Measurements from ENCODE around the gene C14orf180. TPM values are rescaled to one million over a fixed set of nuclear protein-coding genes. Genes with fewer than 3 reads are reported as not detected.
"Not testable (repeated sequence)": the region's sequence is repeated elsewhere in the genome, so short reads cannot be mapped to it uniquely, and the experiment has no call there.

C14orf180 gene
- total and polyA plus RNA-seq, 4 donors: 0.50 to 1.3 (median 0.68) TPM; not detected in 1

- intact Hi-C loops (cut with DNase I): loop anchor here in 1 of 2 donors (5.0 to 10.0 kb wide), 2 partner anchors 60 to 548 kb away; partner anchors contain the start of gene ASPG
- Histone ChIP-seq H3K27ac (ENCODE audit: low read depth in 1 of 2, low read length in 2 of 2) (no peak overlapping the region), H3K4me1 (ENCODE audit: control insufficient read depth in 1 of 2, insufficient read depth in 2 of 2, low read length in 2 of 2) (no peaks in the 10 kb centered on the region), H3K4me3 (ENCODE audit: low read length in 2 of 2) (no peak overlapping the region), H3K9me3 (ENCODE audit: control insufficient read depth, low read length) (peaks cover 3% of the 10 kb centered on the region), H3K27me3 (ENCODE audit: control insufficient read depth in 1 of 2, insufficient read depth in 2 of 2, low read length in 1 of 2) (no peaks in the 10 kb centered on the region), H3K36me3 (ENCODE audit: control insufficient read depth in 1 of 2, insufficient read depth in 2 of 2, low read length in 1 of 2) (no peaks in the 10 kb centered on the region)
- no peak for DNase-seq
- 76 to 82% methylated on average over 9 of the region's 9 CpGs for WGBS, 2 donors
- no peak for ATAC-seq (ENCODE audit: low FRiP score)
These were observed 53.2 kb downstream of the C14orf180 start for GRCh38 chr14:104632781-104633180.

DNA sequence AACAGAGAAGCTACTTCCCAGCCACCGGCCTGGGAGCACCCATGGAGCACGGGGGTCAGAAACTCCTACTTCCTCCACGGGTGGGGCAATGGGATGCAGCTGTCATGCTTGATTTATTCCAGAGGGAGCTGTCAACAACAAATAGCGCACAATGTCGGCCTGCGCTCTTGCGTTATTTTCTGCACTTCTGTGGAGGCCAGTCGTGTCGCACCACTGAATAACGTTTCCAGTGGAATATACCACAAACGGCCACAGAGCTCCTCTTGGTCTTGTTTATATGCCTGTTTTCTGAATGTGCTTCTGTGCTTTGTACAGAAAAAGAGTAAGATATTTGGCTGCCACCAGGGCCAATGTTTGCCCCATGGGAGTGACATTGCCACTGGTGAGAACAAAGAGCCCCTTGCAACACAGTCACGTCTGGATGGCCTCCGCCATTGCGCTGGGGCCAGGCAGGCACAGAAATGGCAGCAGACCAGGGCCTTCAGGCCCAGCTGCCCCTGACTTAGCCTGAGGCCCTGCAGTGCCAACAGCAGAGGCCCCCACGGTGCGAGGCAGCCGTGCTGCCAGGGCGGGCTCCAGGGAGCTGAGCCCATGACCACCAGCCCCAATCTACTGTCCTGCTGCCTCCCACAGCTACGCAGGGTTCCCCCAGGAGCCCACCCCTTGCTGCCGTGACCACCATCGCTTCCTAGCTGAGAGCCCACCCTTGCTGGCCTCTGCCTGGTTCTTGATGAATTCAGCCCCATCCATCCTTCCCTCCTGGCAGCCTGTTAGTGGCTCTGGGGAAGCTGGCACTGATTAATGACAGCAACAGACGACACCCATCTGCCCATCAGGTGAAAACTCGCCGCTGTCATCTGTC lies 53.9 kb downstream of the C14orf180 start:
- intact Hi-C loops (cut with DNase I): loop anchor here in 1 of 2 donors (5.0 to 10.0 kb wide), 2 partner anchors 61 to 549 kb away; partner anchors contain the start of gene ASPG
- H3K9me3 ChIP-seq (ENCODE audit: control insufficient read depth, low read length): peaks cover 3% of the 10 kb centered on the region
- DNase-seq (no peak), ATAC-seq (ENCODE audit: low FRiP score) (no peak)
- H3K4me1 ChIP-seq (ENCODE audit: control insufficient read depth in 1 of 2, insufficient read depth in 2 of 2, low read length in 2 of 2): no peaks in the 10 kb centered on the region
- H3K27ac ChIP-seq (ENCODE audit: low read depth in 1 of 2, low read length in 2 of 2): no peak overlapping the region
- no peak overlapping the region for H3K4me3 ChIP-seq (ENCODE audit: low read length in 2 of 2)
- H3K27me3 ChIP-seq (ENCODE audit: control insufficient read depth in 1 of 2, insufficient read depth in 2 of 2, low read length in 1 of 2): no peaks in the 10 kb centered on the region
- WGBS, 2 donors: 75 to 76% methylated on average over 24 of the region's 24 CpGs
- H3K36me3 ChIP-seq (ENCODE audit: control insufficient read depth in 1 of 2, insufficient read depth in 2 of 2, low read length in 1 of 2): no peaks in the 10 kb centered on the region

DNA sequence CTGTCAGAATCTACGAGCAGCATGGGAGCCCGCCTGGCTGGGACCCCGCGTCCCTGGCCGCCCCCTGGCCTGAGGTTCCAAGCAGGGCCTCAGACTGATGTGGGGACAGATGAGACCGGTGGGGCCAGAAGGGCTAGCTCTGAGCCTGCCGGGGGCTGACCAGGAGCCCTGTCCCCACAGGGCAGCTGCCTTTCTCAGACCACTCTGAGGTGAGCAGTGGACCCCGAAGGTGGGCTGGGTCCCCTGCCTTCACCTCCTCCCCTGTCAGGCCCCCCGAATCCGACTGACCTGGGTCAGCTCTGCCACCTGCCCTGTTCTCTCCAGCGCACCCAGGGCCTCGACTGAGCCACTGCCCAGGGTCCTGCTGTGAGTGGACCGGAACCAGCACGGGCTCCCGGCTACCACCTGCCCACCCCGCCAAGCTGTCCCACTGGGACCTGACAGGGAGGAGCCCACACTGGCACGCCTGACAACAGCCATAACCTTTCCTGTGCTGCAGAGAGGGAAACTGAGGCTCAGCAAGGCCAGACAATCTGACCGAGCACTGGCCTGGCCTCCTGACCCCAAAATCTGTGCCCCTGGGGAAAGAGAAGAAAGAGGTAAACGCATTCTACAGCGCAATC lies 54.7 kb downstream of the C14orf180 start:
- H3K27ac ChIP-seq (ENCODE audit: low read depth in 1 of 2, low read length in 2 of 2): no peak overlapping the region
- H3K4me3 ChIP-seq (ENCODE audit: low read length in 2 of 2): no peak overlapping the region
- no peaks in the 10 kb centered on the region for H3K27me3 ChIP-seq (ENCODE audit: control insufficient read depth in 1 of 2, insufficient read depth in 2 of 2, low read length in 1 of 2)
- H3K9me3 ChIP-seq (ENCODE audit: control insufficient read depth, low read length): peaks cover 1% of the 10 kb centered on the region
- WGBS, 2 donors: 85 to 88% methylated on average over 20 of the region's 20 CpGs
- intact Hi-C loops (cut with DNase I): loop anchor here in 1 of 2 donors (5.0 to 10.0 kb wide), 2 partner anchors 62 to 549 kb away; partner anchors contain the start of gene ASPG
- no peaks in the 10 kb centered on the region for H3K36me3 ChIP-seq (ENCODE audit: control insufficient read depth in 1 of 2, insufficient read depth in 2 of 2, low read length in 1 of 2)
- ATAC-seq (ENCODE audit: low FRiP score): no peak
- no peak for DNase-seq
- no peaks in the 10 kb centered on the region for H3K4me1 ChIP-seq (ENCODE audit: control insufficient read depth in 1 of 2, insufficient read depth in 2 of 2, low read length in 2 of 2)

DNA sequence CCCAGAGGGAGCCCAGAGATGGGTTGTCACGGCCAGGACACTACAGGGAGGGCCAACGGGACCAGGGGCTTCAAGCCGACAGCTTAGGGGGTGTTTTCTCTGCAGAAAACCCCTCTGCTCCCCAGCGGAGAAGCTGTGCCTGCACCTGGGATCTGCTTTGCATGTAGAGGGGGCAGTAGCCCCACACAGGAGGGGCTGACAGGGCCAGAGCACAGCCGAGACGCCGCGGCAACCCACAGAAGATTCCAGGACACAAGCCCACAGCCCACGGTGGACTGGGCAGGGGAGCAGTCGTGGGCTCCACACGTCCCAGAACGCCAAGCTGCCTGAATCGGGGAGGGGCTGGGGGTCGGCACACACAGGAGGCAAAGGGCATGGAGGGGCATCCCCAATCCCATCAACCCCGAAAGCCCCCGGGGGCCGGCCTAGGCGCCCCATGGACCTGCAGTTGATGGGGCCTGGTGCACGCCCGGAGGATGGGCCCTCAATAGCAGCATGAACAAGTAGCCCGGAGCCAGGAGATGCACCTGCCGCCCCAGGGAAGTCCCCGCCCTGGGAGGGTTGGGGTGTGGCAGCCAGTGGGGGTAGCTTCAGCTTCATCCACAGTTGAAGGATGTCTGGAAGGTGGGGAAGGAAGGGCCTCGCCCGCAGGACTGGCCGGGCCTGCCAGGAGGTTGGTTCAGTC lies 55.5 kb downstream of the C14orf180 start:
- Histone ChIP-seq H3K4me3 (ENCODE audit: low read length in 2 of 2) (no peak overlapping the region), H3K36me3 (ENCODE audit: control insufficient read depth in 1 of 2, insufficient read depth in 2 of 2, low read length in 1 of 2) (no peaks in the 10 kb centered on the region), H3K4me1 (ENCODE audit: control insufficient read depth in 1 of 2, insufficient read depth in 2 of 2, low read length in 2 of 2) (no peaks in the 10 kb centered on the region), H3K27ac (ENCODE audit: low read depth in 1 of 2, low read length in 2 of 2) (no peak overlapping the region), H3K9me3 (ENCODE audit: control insufficient read depth, low read length) (no peaks in the 10 kb centered on the region), H3K27me3 (ENCODE audit: control insufficient read depth in 1 of 2, insufficient read depth in 2 of 2, low read length in 1 of 2) (no peaks in the 10 kb centered on the region)
- intact Hi-C loops (cut with DNase I): loop anchor here (5.0 to 10.0 kb wide), 4 partner anchors 63 to 558 kb away; partner anchors contain the start of genes ASPG (in 1 of the 2) and KIF26A (in 1 of the 2)
- WGBS, 2 donors: 87 to 88% methylated on average over 26 of the region's 26 CpGs
- ATAC-seq (ENCODE audit: low FRiP score): no peak
- DNase-seq: no peak

- no peak overlapping the region for H3K4me3 ChIP-seq (ENCODE audit: low read length in 2 of 2)
- WGBS, 2 donors: 77 to 84% methylated on average over 13 to 14 of the region's 14 CpGs
- H3K9me3 ChIP-seq (ENCODE audit: control insufficient read depth, low read length): no peaks in the 10 kb centered on the region
- H3K27me3 ChIP-seq (ENCODE audit: control insufficient read depth in 1 of 2, insufficient read depth in 2 of 2, low read length in 1 of 2): no peaks in the 10 kb centered on the region
- no peak overlapping the region for H3K27ac ChIP-seq (ENCODE audit: low read depth in 1 of 2, low read length in 2 of 2)
- H3K36me3 ChIP-seq (ENCODE audit: control insufficient read depth in 1 of 2, insufficient read depth in 2 of 2, low read length in 1 of 2): no peaks in the 10 kb centered on the region
- H3K4me1 ChIP-seq (ENCODE audit: control insufficient read depth in 1 of 2, insufficient read depth in 2 of 2, low read length in 2 of 2): no peaks in the 10 kb centered on the region
- DNase-seq: no peak
- ATAC-seq (ENCODE audit: low FRiP score): no peak
- intact Hi-C loops (cut with DNase I): loop anchor here (5.0 to 10.0 kb wide), 3 partner anchors 498 to 558 kb away; partner anchors contain the start of genes ASPG (in 1 of the 2) and KIF26A (in 1 of the 2)
These were observed 56.2 kb downstream of the C14orf180 start for GRCh38 chr14:104635717-104636116.

GRCh38 chr14:104636131-104636530 lies 56.6 kb downstream of the C14orf180 start:
- DNase-seq: no peak

GRCh38 chr14:104636846-104637545 lies 57.4 kb downstream of the C14orf180 start:
- H3K9me3 ChIP-seq (ENCODE audit: control insufficient read depth, low read length); H3K36me3 ChIP-seq (ENCODE audit: control insufficient read depth in 1 of 2, insufficient read depth in 2 of 2, low read length in 1 of 2); DNase-seq; H3K27ac ChIP-seq (ENCODE audit: low read depth in 1 of 2, low read length in 2 of 2); H3K4me1 ChIP-seq (ENCODE audit: control insufficient read depth in 1 of 2, insufficient read depth in 2 of 2, low read length in 2 of 2); H3K27me3 ChIP-seq (ENCODE audit: control insufficient read depth in 1 of 2, insufficient read depth in 2 of 2, low read length in 1 of 2); H3K4me3 ChIP-seq (ENCODE audit: low read length in 2 of 2); ATAC-seq (ENCODE audit: low FRiP score): not testable (repeated sequence)
- 85 to 86% methylated on average over 25 to 39 of the region's 39 CpGs for WGBS, 2 donors
- intact Hi-C loops (cut with DNase I): loop anchor here (5.0 to 10.0 kb wide), 3 partner anchors 500 to 560 kb away; partner anchors contain the start of genes ASPG (in 1 of the 2) and KIF26A (in 1 of the 2)

More at GRCh38 chr14:104636131-104636530, 56.6 kb downstream of the C14orf180 start:
- no peaks in the 10 kb centered on the region for H3K27me3 ChIP-seq (ENCODE audit: control insufficient read depth in 1 of 2, insufficient read depth in 2 of 2, low read length in 1 of 2)
- H3K36me3 ChIP-seq (ENCODE audit: control insufficient read depth in 1 of 2, insufficient read depth in 2 of 2, low read length in 1 of 2): no peaks in the 10 kb centered on the region
- H3K4me1 ChIP-seq (ENCODE audit: control insufficient read depth in 1 of 2, insufficient read depth in 2 of 2, low read length in 2 of 2): no peaks in the 10 kb centered on the region
- intact Hi-C loops (cut with DNase I): loop anchor here (5.0 to 10.0 kb wide), 3 partner anchors 499 to 559 kb away; partner anchors contain the start of genes ASPG (in 1 of the 2) and KIF26A (in 1 of the 2)
- H3K27ac ChIP-seq (ENCODE audit: low read depth in 1 of 2, low read length in 2 of 2): no peak overlapping the region
- H3K4me3 ChIP-seq (ENCODE audit: low read length in 2 of 2): no peak overlapping the region
- ATAC-seq (ENCODE audit: low FRiP score): no peak
- WGBS, 2 donors: 84 to 92% methylated on average over 11 of the region's 11 CpGs
- no peaks in the 10 kb centered on the region for H3K9me3 ChIP-seq (ENCODE audit: control insufficient read depth, low read length)

All from aorta (tissue), 5 donors.